Left renal cortex interstitium (tissue), 4 donors: ENCODE data around the gene RAB26. TPM values are rescaled to one million over a fixed set of nuclear protein-coding genes. Genes with fewer than 3 reads are reported as not detected.
"Not testable (repeated sequence)": the region's sequence is repeated elsewhere in the genome, so short reads cannot be mapped to it uniquely, and the experiment has no call there.

Experiments used
- DNase-seq, 4 donors: peaks; one replicate each; pipeline ENCODE4 v3.0.0-alpha.2; 2013; ENCODE audit warnings: low read depth in 4 of 4, low spot score in 2 of 4, missing footprints in 1 of 4
- polyA plus RNA-seq, 4 donors: library from polyadenylated mRNA; unstranded; fragments of 120-200 nt; gene quantifications; one replicate each; pipeline ENCODE4 v1.2.1, GENCODE V29; 2013; ENCODE audit not compliant: insufficient read length in 4 of 4

Gene RAB26, protein sequence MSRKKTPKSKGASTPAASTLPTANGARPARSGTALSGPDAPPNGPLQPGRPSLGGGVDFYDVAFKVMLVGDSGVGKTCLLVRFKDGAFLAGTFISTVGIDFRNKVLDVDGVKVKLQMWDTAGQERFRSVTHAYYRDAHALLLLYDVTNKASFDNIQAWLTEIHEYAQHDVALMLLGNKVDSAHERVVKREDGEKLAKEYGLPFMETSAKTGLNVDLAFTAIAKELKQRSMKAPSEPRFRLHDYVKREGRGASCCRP
- polyA plus RNA-seq, result 1 to 10 TPM; 2.5 to 4.6 (median 3.1) TPM

DNA sequence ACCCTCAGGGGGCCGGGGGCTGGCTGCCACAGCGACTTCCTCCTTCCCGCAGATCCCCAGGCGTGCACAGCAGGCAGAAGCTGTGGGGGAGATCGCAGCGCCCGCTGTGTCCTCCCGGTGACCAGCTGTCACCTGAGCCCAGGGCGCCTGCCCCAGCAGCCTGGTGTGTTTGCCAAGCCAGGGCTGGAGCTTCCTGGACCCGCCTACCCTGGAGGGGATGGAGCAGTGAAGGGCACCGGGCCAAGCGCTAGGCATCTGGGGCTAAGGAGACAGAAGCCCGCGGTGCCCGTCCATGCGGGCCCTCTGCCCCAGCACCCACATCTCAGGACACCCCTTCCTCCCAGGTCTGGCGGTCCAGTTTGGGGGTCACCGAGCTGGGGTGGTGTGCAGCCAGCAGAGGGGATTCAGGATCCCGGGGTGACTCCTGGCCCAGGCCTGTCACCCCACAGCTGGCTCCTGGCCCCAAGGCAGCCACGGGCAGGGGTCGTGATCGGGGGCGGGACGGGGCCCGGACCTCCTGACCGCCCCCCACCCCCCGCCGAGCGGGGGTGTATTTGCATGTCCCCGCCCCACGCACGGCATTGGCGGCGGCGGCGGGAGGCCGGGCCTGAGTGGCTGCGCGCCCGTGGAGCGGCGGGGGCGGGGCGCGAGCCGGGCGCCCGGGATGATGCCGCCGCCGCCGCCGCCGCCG, at the start of gene RAB26:
TSS of gene RAB26 (plus strand) at position 645 of the 691 bp plus-strand sequence. CDS start 159 bp downstream, outside the sequence.
- DNase-seq, result no peak

DNA sequence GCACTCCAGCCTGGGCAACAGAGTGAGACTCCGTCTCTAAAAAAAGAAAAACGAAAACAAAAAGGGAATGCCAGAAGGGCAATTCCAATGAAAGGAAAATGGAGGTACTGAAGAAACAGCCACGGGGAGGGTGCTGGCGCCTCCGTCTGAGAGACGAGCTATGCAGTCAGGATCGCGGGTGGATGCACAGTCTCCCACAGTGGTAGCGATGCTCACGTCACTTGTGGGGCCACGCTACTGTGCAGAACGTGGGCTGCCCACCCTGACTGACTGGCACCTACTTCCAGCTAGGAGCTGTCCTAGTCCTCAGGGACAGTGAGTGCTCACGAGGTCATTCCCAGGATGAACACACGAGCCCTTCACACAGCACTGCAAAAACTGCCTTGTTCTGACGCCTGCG, 46.8 kb upstream of the RAB26 start:
- not testable (repeated sequence) for DNase-seq

DNA sequence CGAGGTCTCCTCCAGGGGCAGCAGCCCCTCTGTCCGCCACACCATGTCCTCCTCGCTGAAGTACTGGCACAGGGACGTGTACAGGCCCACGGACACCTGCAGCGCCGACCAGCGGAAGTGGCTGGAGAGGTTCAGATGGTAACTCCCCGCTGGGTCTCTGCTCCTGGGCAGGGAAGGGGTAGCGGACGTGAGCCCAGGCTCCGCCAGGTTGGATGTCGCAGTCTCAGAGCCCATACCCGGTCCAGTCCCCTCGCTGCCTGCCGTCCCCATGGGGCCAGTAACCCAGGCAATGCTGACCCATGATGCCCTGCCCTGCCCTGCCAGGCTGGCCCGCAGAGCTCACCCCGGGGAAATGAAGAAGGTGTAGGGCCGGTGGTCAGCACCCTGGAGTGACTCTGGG, 46.0 kb upstream of the RAB26 start:
- no peak for DNase-seq

DNA sequence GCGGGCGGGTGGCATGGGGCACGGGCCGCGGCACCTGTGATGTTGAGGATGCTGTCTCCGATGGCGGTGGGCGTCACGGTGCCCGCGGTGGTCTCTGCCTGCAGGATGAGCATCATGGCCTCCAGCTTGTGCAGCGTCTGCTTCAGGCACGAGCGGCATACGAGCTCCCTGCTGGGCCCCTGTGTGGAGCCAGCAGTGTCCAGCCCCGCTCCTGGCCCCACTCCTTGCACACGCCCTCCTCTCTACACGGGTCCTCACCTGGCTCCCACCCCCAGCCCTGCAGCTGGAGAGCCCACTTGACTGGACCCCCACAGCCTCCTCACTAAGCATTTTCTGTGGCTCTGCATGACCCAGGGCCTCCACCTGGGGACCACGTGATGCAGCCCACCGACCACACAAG, 44.0 kb upstream of the RAB26 start:
- not testable (repeated sequence) for DNase-seq

DNA sequence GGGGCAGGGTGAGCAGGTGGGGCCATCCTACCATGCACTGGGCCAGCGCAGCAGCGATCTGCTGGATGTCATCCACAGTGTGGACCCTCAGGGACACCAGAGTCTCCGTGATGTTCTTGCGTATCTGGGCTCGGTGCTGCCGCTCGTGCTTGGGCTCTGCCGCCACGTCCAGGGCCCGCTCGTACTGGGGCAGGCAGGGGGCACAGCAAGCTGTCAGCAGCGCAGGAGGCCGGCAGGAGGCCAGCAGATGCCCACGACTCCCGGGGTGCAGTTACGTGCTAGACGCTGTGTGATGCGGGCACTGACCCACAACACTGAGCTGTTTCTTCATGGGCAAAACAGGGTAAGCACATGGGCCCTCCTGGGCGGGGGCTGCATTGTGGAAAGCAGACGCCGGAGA, 43.1 kb upstream of the RAB26 start:
- DNase-seq, result not testable (repeated sequence)

DNA sequence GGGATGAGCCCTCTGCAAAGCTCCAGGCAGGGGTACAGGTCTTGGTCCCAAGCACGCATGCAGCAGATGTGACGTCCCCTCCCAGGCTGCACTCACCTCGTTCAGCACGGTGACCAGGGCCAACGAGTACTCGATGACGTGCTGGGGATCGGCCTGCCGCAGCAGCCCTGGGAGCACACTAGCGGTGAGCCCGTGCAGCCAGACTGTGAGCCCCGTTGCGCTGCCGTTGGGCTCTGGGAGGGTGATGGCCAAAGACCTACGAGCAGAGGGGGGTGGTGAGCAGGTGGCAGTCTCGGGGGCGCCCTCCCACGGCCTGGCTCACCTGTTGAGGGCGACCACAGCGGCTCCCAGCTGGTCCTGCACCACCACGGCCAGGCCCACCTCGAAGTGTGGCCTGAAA, 42.7 kb upstream of the RAB26 start:
- DNase-seq, result not testable (repeated sequence)

DNA sequence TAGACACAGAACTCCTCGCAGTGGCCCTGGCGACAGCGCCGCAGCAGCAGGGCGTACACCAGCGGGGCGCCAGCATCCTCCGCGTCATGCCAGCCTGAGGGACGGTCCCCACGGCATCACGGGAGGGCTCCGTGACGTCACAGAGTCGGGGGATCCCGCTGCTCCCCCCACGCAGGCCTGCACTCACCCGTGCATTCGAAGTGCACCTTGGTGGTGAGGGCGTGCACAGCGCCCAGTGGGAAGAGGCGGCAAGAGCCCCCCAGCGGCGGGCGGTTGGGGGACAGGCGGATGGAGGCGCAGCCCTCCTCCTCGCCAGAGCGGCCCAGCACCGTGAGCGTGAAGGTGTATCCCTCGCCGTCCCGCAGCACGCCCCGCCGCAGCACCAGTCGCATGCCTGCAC, 42.2 kb upstream of the RAB26 start:
- DNase-seq, result not testable (repeated sequence)

DNA sequence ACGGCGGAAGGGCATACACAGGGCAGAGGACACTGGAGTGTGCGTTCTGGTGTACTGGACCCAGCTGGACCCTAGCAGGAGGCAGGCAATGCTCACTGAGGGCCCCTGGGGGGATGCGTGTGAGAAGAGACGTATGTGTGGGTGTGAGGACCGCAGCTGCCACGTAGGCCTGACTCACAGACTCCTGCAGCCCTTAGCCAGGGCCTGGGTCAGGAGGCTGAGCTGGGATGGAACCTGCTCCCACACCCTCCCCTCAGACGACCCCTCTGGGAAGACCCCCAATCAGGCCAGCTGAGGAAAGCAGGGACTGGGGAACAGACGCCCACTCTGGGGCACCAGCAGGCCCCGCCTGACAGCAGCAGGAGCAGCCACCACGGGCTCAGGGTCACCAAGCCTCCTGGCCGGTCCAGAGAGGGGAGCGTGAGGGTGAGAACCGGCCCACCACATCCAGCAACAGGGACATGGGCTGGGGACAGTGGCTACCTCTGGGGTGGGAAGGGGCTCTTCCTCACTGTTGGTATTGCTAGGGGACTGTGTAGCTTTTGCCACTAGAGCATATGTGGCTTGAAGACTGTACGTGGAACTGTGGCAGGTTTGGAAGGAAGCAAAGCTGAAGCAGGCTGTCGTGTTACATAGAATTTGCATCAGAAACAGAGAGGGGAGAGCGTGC, 41.2 kb upstream of the RAB26 start:
- DNase-seq, result not testable (repeated sequence)

DNA sequence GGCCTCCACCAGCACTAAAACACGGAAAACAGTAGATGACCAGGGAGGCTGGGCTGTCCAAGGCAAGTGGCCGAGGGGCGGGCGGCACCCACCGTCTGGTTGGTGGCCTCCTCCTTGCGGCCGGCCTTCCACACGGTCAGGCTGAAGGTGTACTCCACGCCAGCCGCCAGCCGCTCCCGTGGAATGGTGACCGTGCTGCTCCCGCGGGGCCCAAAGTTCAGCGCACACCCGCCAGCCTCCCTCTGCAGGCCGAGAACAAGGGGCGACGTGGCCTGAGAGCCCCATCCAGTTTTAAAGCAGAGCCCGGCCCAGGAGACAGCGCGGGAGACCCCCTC, 40.7 kb upstream of the RAB26 start:
- not testable (repeated sequence) for DNase-seq

DNA sequence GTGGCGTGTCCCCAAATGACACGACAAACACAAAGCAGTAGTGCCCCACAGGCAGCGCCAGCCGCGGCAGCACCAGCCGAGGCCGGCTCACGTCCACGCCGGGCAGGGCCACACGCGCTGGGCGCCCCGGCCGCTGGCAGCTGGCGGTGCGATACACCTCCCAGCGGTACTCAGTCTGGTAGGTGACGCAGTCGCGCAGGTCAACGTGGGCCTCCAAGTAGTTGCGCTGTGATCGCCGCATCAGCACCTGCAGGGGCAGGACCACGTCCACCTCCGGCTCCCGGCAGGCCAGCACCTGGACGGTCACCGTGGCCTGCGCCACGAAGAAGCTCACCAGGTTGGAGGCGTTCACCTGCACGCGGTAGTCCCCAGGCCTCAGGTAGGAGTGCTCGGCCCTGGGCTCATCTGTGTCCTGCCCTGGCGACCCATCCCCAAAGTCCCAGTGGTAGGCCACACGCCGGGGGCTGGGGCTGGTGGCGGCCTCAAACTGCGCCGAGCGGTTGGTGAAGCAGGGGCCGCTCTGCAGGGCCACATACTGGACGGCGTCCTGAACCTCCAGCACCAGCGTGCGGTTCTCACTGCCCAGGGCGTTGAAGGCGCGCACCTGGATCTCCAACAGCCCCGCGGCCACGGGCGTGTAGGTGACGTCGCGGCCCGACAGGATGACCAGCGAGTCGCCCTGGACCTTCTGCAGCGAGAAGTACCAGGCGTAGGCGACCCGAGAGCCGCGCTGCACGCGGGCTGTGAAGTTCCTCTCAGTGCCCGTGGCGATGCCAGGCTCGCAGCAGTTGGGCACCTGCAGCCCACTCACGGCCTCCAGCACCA, 39.8 kb upstream of the RAB26 start:
- DNase-seq, result not testable (repeated sequence)

DNA sequence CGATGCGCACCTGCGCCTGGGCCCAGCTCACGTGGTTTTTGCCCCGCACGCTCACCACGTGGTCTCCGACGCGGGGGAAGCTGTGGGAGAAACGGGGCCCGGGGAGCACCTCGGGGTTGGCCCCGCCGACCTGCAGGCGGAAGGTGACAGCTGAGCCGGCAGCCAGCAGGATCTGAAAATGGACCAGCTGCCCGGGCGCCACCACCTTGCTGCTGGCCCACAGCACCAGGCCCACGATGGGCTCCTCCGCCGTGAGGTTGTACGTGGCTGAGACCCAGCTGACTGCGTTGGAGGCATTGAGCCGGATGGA, 39.2 kb upstream of the RAB26 start:
- not testable (repeated sequence) for DNase-seq

DNA sequence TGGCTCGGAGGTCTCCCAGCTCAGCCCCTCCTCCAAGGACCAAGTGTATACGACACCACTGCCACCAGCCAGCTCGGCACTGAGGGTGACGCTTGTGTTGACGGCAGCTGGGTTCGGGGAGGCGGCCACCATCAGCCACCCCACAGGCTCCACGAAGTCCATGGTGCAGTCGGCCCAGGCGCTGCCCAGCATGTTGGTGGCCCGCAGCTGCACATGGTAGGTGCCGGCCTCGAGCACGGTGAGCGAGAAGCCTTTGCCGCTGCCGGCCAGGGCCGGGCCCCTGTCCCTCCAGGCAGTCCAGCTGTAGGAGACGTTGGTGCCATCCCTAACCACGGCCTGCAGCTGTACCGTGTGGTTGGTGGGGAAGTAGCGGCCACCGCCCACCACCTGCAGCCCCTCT, 38.6 kb upstream of the RAB26 start:
- not testable (repeated sequence) for DNase-seq

DNA sequence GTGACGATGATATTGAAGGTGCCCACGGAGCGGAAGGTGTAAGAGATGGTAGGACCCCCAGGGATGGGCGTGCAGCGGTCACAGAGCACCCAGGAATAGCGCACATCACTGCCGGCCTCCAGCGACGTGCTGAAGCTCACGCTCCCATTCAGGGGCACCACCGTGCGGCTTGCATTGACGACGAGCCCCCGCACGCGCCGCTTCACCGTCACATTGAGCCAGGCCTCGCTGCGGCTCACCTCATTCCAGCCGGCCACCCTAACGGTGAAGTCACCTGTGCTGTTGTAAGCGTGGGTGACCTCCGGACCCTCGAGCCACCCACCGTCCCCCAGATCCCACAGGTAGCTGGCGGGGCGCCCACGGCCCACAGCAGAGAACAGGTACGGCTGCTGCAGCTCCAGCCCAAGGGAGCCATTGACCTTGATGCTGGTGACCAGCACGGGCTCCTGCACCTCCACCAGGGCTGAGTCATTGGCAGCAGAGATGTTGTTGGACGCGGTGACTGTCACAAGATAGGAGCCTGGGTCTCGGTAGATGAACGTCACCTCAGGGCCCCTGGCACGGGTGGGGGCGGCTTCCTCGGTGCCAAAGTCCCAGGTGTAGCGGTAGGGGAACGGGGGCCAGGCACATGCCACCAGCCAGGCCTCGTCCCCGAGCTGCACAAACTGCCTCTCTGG, 38.0 kb upstream of the RAB26 start:
- not testable (repeated sequence) for DNase-seq

DNA sequence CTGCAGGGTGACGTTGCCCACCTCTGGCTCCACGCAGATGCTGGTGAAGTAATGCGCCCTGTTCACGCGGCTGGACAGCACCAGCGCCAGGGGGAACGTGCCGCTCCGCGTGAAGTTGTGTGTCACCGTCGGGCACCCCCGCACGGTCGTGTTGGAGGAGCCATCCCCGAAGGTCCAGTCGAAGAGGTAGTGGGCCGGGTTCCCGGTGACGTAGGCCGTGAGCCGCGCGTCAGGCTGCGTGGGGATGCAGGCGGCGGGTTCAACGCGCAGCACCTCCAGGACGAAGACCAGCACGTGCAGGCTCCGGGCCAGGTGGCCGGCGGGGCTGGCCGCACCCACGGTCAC, 37.4 kb upstream of the RAB26 start:
- not testable (repeated sequence) for DNase-seq

DNA sequence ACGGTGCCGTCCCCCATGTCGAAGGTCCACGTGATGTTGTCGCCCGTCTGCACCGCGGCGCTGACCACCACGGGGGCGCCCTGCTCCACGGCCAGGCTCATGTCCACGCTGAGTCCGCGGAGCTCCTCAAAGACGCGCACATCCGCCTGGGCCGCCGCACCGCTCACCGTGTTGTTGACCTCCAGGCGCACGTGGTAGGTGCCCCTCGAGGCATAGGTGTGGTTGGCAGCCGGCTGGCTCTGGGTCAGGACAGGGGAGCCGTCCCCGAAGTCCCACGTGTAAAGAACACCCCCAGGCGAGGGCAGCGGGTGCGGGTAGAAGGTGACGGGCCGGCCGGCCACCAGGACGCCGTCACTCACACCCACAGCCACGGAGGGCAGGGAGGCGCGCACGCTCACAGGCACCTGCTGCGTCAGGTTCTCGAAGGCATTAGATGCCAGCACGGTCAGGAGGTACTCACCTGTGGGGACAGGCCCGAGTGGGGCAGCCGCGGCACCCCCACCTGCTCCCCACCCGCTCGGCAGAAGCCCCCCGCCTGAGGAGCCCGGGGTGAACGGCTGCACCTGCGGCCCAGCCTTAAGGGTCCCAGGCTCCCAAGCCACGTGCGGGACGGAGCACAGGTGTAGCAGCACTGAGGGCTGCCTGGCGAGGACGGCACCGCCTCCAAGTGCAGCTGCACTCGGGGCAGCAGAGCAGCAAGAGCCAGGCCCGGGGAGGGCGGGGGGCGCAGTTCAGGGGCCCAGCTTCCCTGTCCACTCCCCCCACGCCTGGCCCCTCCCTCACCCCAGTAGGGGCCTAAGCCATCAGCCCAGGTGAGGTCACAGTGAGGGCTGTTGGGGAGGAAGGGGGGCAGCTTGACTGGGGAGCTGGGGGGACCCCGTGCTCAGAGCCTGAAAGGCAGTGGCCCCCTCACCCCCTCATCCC, 36.8 kb upstream of the RAB26 start:
- not testable (repeated sequence) for DNase-seq

DNA sequence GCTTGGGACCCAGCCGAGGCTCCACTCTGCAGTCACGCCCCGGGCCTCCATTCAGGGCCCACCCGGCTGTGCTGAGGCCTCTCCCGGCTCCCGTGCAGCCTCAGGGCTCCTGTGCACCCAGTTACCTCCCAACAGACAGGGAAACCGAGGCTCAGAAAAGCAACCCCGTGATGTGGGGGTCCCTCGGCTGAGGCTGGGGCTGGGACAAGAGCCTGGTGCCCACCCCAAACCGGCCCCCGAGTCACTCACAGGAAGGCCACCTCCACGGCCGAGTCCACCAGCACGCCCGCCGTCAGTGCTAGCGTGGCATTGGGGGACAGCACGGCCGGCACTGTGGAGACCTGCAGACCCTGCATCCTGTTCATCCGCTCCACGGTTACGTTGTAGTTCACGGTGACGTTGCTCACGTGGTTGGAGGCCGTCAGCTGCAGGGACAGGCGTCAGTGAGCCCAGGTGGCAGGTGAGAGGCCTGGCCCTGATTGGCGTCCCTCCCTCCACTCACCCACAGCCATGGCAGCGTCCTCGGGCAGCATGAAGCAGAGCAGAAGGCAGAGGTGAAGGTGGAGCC, 35.8 kb upstream of the RAB26 start:
- DNase-seq, result not testable (repeated sequence)

DNA sequence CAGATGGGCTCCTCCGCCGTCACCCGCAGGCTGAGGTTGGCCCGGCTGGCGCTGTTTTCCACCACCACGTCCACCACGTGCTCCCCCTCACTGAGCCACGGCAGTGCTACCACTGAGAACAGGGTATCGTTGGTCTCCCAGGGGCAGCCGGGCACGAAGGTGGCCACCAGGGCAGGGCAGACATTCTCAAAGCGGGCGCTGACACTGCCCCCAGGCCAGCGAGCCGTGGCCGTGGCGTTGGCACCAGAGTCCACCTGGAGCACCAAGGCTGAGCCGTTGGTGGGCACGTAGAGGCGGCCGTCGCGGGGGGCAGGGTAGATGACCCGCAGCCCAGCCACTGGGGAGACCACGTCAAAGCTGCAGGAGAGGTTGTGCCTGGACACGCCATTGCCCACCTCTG, 34.2 kb upstream of the RAB26 start:
- not testable (repeated sequence) for DNase-seq

DNA sequence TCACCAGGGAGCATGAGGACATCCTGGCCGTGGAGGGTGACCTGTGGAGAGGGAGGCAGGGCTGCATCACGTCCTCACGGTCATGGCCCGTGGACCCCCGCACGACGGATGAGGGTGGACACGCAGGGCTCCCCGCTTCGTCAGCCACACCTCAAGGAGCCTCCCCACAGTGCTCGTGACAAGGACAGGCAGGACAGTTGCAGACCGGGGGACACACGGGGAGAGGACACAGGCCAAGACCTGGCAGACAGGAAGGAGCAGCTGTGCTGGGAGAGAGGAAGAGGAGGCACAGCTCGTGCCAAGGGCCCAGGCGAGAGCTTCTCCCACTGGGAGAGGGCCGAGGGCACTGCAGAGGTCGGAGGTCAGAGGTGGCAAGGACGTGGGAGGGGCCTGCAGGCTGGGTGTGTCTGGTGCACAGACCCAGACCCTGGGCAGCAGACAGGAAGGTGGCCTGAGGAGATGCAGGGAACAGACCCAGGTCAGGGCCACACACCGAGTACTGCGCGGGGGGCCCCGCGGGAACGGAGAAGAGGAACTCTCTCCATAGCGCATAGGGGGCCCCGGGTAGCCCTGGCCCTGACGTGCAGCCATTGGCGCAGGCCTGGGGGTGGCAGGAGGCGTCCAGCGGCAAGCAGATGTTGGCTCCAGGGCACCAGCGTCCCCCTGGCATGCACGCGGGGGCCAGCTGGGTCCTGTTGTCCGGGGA, 33.4 kb upstream of the RAB26 start:
- not testable (repeated sequence) for DNase-seq

DNA sequence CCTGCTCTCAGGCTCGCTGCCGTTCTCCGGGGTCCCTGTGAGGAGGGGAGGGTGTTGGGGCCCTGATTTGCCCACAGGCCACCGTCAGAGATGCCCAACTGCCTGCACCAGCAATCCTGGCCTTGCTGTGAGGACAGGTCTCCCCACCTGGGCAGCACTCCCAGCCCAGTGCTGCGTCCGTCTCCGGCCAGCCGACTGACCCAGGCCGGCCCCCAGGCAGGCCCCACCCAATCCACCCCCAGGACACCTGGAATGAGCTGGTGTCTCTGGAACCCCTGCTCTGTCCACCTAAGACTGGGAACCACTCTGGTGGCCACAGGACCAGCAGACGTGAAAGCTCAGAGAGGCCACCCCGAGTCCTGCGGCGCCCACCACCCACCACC, 32.8 kb upstream of the RAB26 start:
- DNase-seq, result no peak
